Endothelial cell of umbilical vein (primary cell): Measurements from ENCODE around the gene ROBO2. TPM values are rescaled to one million over a fixed set of nuclear protein-coding genes. Genes with fewer than 3 reads are reported as not detected.

ENCODE experiments used
- BruUV-seq: library from RNA; stranded (reverse); fragments of 400-500 nt; replicated peaks from 2 replicates; lab custom pipeline; 2021; lab: Mats Ljungman, UMichigan
- CTCF ChIA-PET: fragments of 300-600, 350-600 bp; sonication (Branson Sonifier 250); formaldehyde crosslinking; loops from one replicate; lab custom pipeline; 2021; ENCODE audit warnings: antibody characterized with exemption, inconsistent platforms; lab: Charles Lee
- POLR2A ChIA-PET: fragments of 300-600, 350-600 bp; sonication (Branson Sonifier 250); formaldehyde crosslinking; loops from one replicate; lab custom pipeline; 2021; ENCODE audit warnings: antibody characterized with exemption, inconsistent platforms; lab: Charles Lee
- DNase-seq: peaks from one replicate; pipeline ENCODE4 v3.0.0-alpha.2; 2011; ENCODE audit warnings: low read depth, low spot score
- FAIRE-seq: peaks from 2 replicates; lab custom pipeline; 2011; peaks lifted over from hg19 to GRCh38; lab: Jason Lieb, UNC
- H2AFZ ChIP-seq: 2 replicates; pipeline ENCODE4 v1.6.0; 2012; ENCODE audit warnings: low read depth, low read length, control low read depth, inconsistent platforms
- H3K27ac ChIP-seq: 2 replicates; pipeline ENCODE4 v1.5.1; 2011; ENCODE audit warnings: low read depth, mild to moderate bottlenecking, control low read depth, low read length, moderate library complexity; ENCODE audit not compliant: insufficient read depth
- H3K27me3 ChIP-seq, 2 experiments: 2 replicates each; pipeline versions ENCODE4 v1.6.0 to v1.6.1; 2011; ENCODE audit warnings: low read length in 2 of 2, mixed read lengths in 1 of 2; ENCODE audit not compliant: control insufficient read depth in 2 of 2, insufficient read depth in 2 of 2
- H3K36me3 ChIP-seq, 2 experiments: 2 replicates in 1 of 2; 3 replicates in 1 of 2; pipeline ENCODE4 v1.5.1; 2011; ENCODE audit warnings: low read length in 2 of 2, mild to moderate bottlenecking in 1 of 2, moderate library complexity in 1 of 2; ENCODE audit not compliant: control insufficient read depth in 2 of 2, insufficient read depth in 2 of 2; ENCODE audit errors: extremely low read depth in 1 of 2
- H3K4me1 ChIP-seq: 3 replicates; pipeline ENCODE4 v1.5.1; 2011; ENCODE audit warnings: mild to moderate bottlenecking, low read length; ENCODE audit not compliant: control insufficient read depth, insufficient read depth; ENCODE audit errors: extremely low read depth
- H3K4me2 ChIP-seq: 2 replicates; pipeline ENCODE4 v1.6.1; 2011; ENCODE audit warnings: low read length, control low read depth, mixed read lengths; ENCODE audit not compliant: insufficient read depth
- H3K4me3 ChIP-seq, 3 experiments: fragments of 200-600 bp in 1 of 3; sonication (generic), shearing (Covaris generic) in 1 of 3; replicated peaks in 1 of 3; 2 replicates each; pipeline ENCODE4 v1.5.1; 2011 to 2016; ENCODE audit warnings: control low read depth in 3 of 3, low read length in 3 of 3, mild to moderate bottlenecking in 2 of 3, inconsistent platforms in 1 of 3, low read depth in 1 of 3, moderate library complexity in 1 of 3; ENCODE audit not compliant: insufficient read depth in 1 of 3
- H3K79me2 ChIP-seq: 2 replicates; pipeline ENCODE4 v1.6.0; 2012; ENCODE audit warnings: low read length, inconsistent platforms; ENCODE audit not compliant: control insufficient read depth, insufficient read depth
- H3K9ac ChIP-seq: replicated peaks from 2 replicates; pipeline ENCODE3; 2011; ENCODE audit warnings: low read length, control low read depth; ENCODE audit not compliant: insufficient read depth; ENCODE audit errors: extremely low read depth
- H3K9me1 ChIP-seq: replicated peaks from 3 replicates; pipeline ENCODE4 v1.6.0; 2011; ENCODE audit warnings: mild to moderate bottlenecking, low read length; ENCODE audit not compliant: control insufficient read depth, insufficient read depth; ENCODE audit errors: extremely low read depth
- H3K9me3 ChIP-seq: replicated peaks from 2 replicates; pipeline ENCODE4 v1.5.1; 2012; ENCODE audit warnings: low read length, inconsistent platforms; ENCODE audit not compliant: control insufficient read depth, insufficient read depth
- H4K20me1 ChIP-seq: replicated peaks from 2 replicates; pipeline ENCODE3; 2011; ENCODE audit warnings: mild to moderate bottlenecking, low read length; ENCODE audit not compliant: control insufficient read depth, insufficient read depth; ENCODE audit errors: extremely low read depth
- CTCF ChIP-seq, 2 donors: IDR thresholded peaks; 1 replicate in 1 of 2; 2 replicates in 1 of 2; pipeline ENCODE4 v1.5.1; 2011; ENCODE audit warnings: low read length in 2 of 2, mild to moderate bottlenecking in 2 of 2, moderate library complexity in 2 of 2, control low read depth in 1 of 2, inconsistent platforms in 1 of 2, low read depth in 1 of 2; ENCODE audit not compliant: insufficient read depth in 1 of 2; ENCODE audit errors: extremely low read depth in 1 of 2
- EZH2 ChIP-seq: IDR thresholded peaks from 2 replicates; pipeline ENCODE4 v1.6.1; 2012; ENCODE audit warnings: borderline replicate concordance, low read depth, mild to moderate bottlenecking, moderate library complexity, low read length, inconsistent platforms; ENCODE audit not compliant: severe bottlenecking
- FOS ChIP-seq: IDR thresholded peaks from 2 replicates; pipeline ENCODE4 v1.6.1; 2011; ENCODE audit warnings: mild to moderate bottlenecking, low read length, moderate library complexity, borderline replicate concordance; ENCODE audit not compliant: insufficient read depth
- GATA2 ChIP-seq: IDR thresholded peaks from 2 replicates; pipeline ENCODE4 v1.7.0; 2011; ENCODE audit warnings: low read depth, mild to moderate bottlenecking, moderate library complexity, mixed read lengths, low read length; ENCODE audit not compliant: insufficient read length, insufficient read depth
- JUN ChIP-seq: IDR thresholded peaks from 2 replicates; pipeline ENCODE4 v1.6.1; 2011; ENCODE audit warnings: borderline replicate concordance, low read depth; ENCODE audit not compliant: insufficient read length, insufficient read depth
- MAX ChIP-seq: IDR thresholded peaks from 2 replicates; pipeline ENCODE4 v1.6.1; 2011; ENCODE audit not compliant: insufficient read depth, insufficient read length
- MYC ChIP-seq: IDR thresholded peaks from one replicate; pipeline ENCODE4 v1.6.1; 2011; ENCODE audit warnings: mild to moderate bottlenecking, low read depth, low read length
- POLR2A ChIP-seq: IDR thresholded peaks from 2 replicates; pipeline ENCODE4 v1.6.1; 2012; ENCODE audit warnings: low read depth, mild to moderate bottlenecking, control low read depth, low read length
- POLR2AphosphoS5 ChIP-seq: IDR thresholded peaks from 2 replicates; pipeline ENCODE4 v1.6.1; 2012; ENCODE audit warnings: low read depth, mild to moderate bottlenecking, control low read depth, low read length, moderate library complexity; ENCODE audit not compliant: insufficient read depth
- dilution Hi-C: fragments of 300-500 bp; cut with MboI; formaldehyde crosslinking; loops from one replicate; pipeline ENCODE4 v1.15.0; 2019; ENCODE audit warnings: low sequenced_read_pairs; ENCODE audit not compliant: extremely low pct_ligation_motif_present
- intact Hi-C: fragments of 100-400 bp; cut with micrococcal nuclease; formaldehyde crosslinking; loops from one replicate; pipeline ENCODE4 v1.10.0; 2022
- polyA plus RNA-seq, 4 experiments: library from polyadenylated mRNA; depleted of rRNA in 3 of 4; stranded (reverse) in 3 of 4; unstranded in 1 of 4; fragments of >200 nt; gene quantifications; 2 replicates each; pipeline versions ENCODE4 v1.2.1 to v1.2.3, GENCODE V29; 2011 to 2012; ENCODE audit warnings: missing spikeins in 1 of 4
- total RNA-seq: library from RNA; stranded (reverse); gene quantifications from 2 replicates; pipeline ENCODE4 v1.2.3, GENCODE V29; 2021

ROBO2 gene
- total and polyA plus RNA-seq, 2 donors (not counting 3 experiments of a cell fraction or from before 2014, with no cell fraction given): not detected

GRCh38 chr3:77001062-77001701 lies 38.7 kb upstream of the ROBO2 start:
- POLR2A ChIA-PET: no interaction called here
- dilution Hi-C loops: no loop called here
- H3K9me1 ChIP-seq: no peaks in the 10 kb centered on the region
- CTCF ChIA-PET: no interaction called here
- H3K79me2 ChIP-seq: no peaks in the 10 kb centered on the region
- H3K4me3 ChIP-seq: no peak overlapping the region
- H2AFZ ChIP-seq: no peak overlapping the region
- H3K27ac ChIP-seq: no peak overlapping the region
- DNase-seq: no peak
- no peaks in the 10 kb centered on the region for H4K20me1 ChIP-seq
- H3K4me2 ChIP-seq: no peak overlapping the region
- TF ChIP-seq EZH2: no peak
- TF ChIP-seq JUN: no peak
- TF ChIP-seq MYC: no peak
- TF ChIP-seq POLR2AphosphoS5: no peak
- TF ChIP-seq FOS: no peak
- TF ChIP-seq GATA2: no peak
- TF ChIP-seq MAX: no peak
- TF ChIP-seq CTCF (IDR thresholded peaks at IDR 0.05; ENCODE audit: extremely low read depth in 1 of 2, insufficient read depth in 1 of 2, low read depth in 1 of 2, low read length in 2 of 2): no peak
- TF ChIP-seq POLR2A: no peak
- no peaks in the 10 kb centered on the region for H3K4me1 ChIP-seq
- H3K36me3 ChIP-seq: no peaks in the 10 kb centered on the region
- H3K9me3 ChIP-seq: no peaks in the 10 kb centered on the region
- no peak overlapping the region for H3K9ac ChIP-seq
- BruUV-seq: no TSS peak
- intact Hi-C loops: no loop called here
- no peak for FAIRE-seq
- no peaks in the 10 kb centered on the region for H3K27me3 ChIP-seq
